GM12891 (cell line): ENCODE measurements around the gene DNAH3.

ENCODE experiments used
- DNase-seq: peaks from one replicate; pipeline ENCODE4 v3.0.0; 2011; ENCODE audit warnings: low spot score; ENCODE audit not compliant: insufficient read length
- FAIRE-seq: peaks from 2 replicates; lab custom pipeline; 2011; peaks lifted over from hg19 to GRCh38; lab: Jason Lieb, UNC
- PAX5 ChIP-seq: IDR thresholded peaks from 2 replicates; pipeline ENCODE4 v1.6.1; 2011; ENCODE audit warnings: low read length, moderate library complexity, mild to moderate bottlenecking; ENCODE audit not compliant: insufficient read depth, severe bottlenecking
- POLR2A ChIP-seq: IDR thresholded peaks from 2 replicates; pipeline ENCODE4 v1.6.1; 2011; ENCODE audit warnings: low read depth, low read length, control low read depth
- POLR2AphosphoS5 ChIP-seq: IDR thresholded peaks from 2 replicates; pipeline ENCODE4 v1.6.1; 2011; ENCODE audit warnings: low read depth, low read length, control low read depth
- POU2F2 ChIP-seq: IDR thresholded peaks from 2 replicates; pipeline ENCODE4 v1.6.1; 2011; ENCODE audit warnings: low read depth, mild to moderate bottlenecking, control low read depth, low read length, moderate library complexity
- SPI1 ChIP-seq: IDR thresholded peaks from 2 replicates; pipeline ENCODE4 v1.6.1; 2011; ENCODE audit warnings: low read depth, low read length, control low read depth
- TAF1 ChIP-seq: IDR thresholded peaks from 2 replicates; pipeline ENCODE4 v1.6.1; 2011; ENCODE audit warnings: low read depth, low read length, control low read depth

Gene DNAH3

GRCh38 chr16:21169249-21169981 lies 18.8 kb upstream of the DNAH3 start:
- FAIRE-seq = no peak
- TF ChIP-seq POLR2A = no peak
- TF ChIP-seq PAX5 = no peak
- TF ChIP-seq SPI1 = no peak
- no peak for TF ChIP-seq POLR2AphosphoS5
- TF ChIP-seq POU2F2 = no peak
- TF ChIP-seq TAF1 = no peak
- DNase-seq = no peak

- DNase-seq = no peak
- no peak for FAIRE-seq
- TF ChIP-seq PAX5 (no peak), SPI1 (no peak), POLR2AphosphoS5 (no peak), POU2F2 (no peak), TAF1 (no peak)
Measured at GRCh38 chr16:21167929-21168602, 17.4 kb upstream of the DNAH3 start.

DNA sequence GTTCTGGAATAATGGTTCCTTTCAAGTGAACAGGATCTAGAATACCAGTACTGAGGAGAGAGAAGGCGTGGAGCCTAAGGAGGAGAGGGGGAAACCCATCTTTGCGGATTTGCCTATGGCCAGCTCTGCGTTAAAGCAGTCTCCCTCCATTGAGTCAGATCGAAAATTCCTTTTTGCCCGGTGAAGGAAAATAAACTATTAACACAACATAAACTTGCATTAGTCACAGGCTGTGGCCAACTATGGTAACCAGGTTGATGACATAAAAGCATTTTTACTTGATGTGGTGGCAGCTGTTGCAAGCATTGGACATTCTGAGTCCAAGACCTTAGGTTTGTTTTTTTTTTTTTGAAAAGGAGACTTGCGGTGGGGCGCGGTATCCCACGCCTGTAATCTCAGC lies 16.7 kb upstream of the DNAH3 start:
- no peak for DNase-seq
- no peak for TF ChIP-seq PAX5
- no peak for TF ChIP-seq POLR2A
- TF ChIP-seq POU2F2 = no peak
- TF ChIP-seq TAF1 = no peak
- no peak for TF ChIP-seq SPI1
- no peak for TF ChIP-seq POLR2AphosphoS5
- FAIRE-seq = no peak

DNA sequence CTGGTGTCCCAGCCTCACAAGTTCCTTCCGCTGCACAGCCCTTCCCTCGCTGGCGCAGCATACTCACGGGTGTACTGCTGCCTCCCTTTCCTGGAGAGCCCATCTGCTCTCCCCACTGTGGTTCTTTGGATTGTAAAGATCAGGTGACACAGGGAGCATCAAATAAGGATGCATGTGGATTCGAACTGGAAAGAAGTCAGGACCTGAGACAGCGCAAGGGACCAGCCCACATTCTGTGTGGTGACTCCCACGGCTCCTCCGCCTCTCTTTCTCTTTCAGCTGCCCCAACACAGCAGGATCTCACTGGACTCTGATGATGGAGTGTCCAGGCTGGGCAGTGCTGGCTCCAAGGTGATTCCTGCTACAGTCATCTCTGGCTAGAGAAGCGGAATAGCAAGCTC lies 15.9 kb upstream of the DNAH3 start:
- no peak for TF ChIP-seq POLR2A
- TF ChIP-seq TAF1 = no peak
- FAIRE-seq = no peak
- DNase-seq = no peak

- DNase-seq (no peak), FAIRE-seq (no peak)
- TF ChIP-seq POLR2AphosphoS5 = no peak
- TF ChIP-seq PAX5 = no peak
- no peak for TF ChIP-seq SPI1
- no peak for TF ChIP-seq TAF1
- TF ChIP-seq POLR2A = no peak
- TF ChIP-seq POU2F2 = no peak
Measured at GRCh38 chr16:21164521-21165168, 14.0 kb upstream of the DNAH3 start.

DNA sequence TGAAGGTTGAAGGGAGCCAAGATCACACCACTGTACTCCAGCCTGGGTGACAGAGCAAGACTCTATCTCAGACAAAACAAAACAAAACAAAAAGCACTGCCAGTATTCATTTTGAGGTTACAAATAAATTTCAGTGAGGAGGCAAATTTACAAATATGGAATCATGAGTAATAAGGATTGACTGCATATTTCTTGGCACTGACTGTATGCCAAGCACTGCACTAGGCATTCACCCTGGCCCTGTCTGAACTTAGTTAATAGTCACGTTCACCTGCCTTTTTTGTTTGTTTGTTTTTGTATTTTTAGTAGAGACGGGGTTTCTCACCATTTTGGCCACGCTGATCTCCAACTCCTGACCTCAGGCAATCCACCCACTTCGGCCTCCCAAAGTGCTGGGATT lies 12.9 kb upstream of the DNAH3 start:
- no peak for DNase-seq
- TF ChIP-seq TAF1 (no peak), SPI1 (no peak), POLR2AphosphoS5 (no peak), POLR2A (no peak), POU2F2 (no peak), PAX5 (no peak)
- no peak for FAIRE-seq

DNA sequence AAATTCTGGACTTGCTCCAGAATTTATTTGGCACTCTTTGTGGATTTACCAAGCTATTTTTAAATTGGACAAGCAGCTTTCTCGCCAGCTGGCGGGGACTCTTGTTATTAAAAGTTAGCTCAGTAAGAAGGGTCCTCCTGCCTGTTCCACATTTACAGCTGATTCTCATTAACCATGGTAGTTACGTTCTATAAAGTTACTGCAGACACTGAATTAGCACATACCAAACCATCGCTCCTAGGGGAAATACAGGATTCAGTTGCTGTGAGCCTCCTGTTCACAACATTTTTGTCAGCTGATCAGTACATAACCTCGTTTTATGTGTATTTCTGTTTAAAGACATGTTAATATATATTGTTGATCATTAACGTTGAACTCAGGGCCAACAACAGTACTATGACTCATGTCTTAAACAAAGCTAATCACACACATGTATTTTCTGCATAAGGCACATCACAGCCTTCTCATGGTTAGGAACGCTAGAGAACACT lies 12.1 kb upstream of the DNAH3 start:
- DNase-seq (no peak), FAIRE-seq (no peak)
- TF ChIP-seq SPI1 (no peak), PAX5 (no peak), TAF1 (no peak), POLR2AphosphoS5 (no peak), POLR2A (no peak), POU2F2 (no peak)

DNA sequence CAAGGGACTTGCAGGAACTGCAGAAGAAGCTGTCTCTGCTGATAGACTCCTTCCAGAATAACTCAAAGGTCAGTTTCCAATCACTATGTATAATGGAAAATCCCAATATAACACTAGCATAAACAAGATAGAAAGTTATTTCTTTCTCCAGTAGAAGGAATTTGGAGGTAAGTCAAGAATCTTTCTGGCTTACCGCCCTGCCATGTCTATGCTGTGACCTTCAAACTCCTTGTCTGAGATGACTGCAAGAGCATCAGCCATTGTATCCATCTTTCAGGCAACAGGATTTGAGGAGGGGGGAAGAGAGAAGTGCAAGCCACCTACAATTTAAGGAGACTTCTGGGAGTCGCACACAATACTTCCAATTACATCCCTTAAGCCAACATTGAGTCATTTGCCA lies 10.6 kb upstream of the DNAH3 start:
- no peak for FAIRE-seq
- DNase-seq = no peak
- no peak for TF ChIP-seq PAX5
- TF ChIP-seq TAF1 = no peak
- no peak for TF ChIP-seq POU2F2
- no peak for TF ChIP-seq SPI1
- no peak for TF ChIP-seq POLR2A
- no peak for TF ChIP-seq POLR2AphosphoS5

DNA sequence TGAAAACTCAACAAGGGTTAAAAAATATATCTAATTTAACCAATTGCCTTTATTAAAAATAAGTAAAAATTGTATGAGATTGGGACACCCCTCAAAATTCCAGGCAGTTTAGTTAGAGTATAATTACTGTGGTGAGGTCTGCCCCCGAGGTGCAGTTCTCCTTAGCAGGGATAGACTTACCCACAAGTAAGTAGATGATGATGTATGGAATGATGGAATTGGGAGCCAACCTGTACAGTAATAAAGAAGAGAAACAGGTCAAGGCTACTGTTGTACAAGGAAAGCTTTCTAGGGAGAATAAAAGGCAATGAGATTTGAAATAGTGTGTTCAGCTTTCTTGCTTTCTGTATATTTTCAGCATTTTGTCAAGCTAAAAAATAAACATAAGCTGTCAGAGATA lies 9.6 kb upstream of the DNAH3 start:
- DNase-seq (no peak), FAIRE-seq (no peak)
- no peak for TF ChIP-seq SPI1
- TF ChIP-seq TAF1 = no peak
- no peak for TF ChIP-seq POLR2A
- no peak for TF ChIP-seq PAX5
- no peak for TF ChIP-seq POU2F2
- no peak for TF ChIP-seq POLR2AphosphoS5
